Epithelial cell of esophagus (primary cell): ENCODE measurements around the gene CDCA7.
"Not testable (repeated sequence)": the region's sequence is repeated elsewhere in the genome, so short reads cannot be mapped to it uniquely, and the experiment has no call there.

ENCODE experiments used
- DNase-seq: peaks from one replicate; pipeline ENCODE4 v3.0.0; 2010; ENCODE audit warnings: low read depth
- H3K4me3 ChIP-seq: 2 replicates; pipeline ENCODE4 v1.5.1; 2011; ENCODE audit warnings: mild to moderate bottlenecking, low read length, control low read depth
- TF ChIP-seq, protein P1 (sequence below): IDR thresholded peaks from 2 replicates; pipeline ENCODE4 v1.5.1; 2011; ENCODE audit warnings: low read depth, mild to moderate bottlenecking, low read length, control low read depth, inconsistent platforms; ENCODE audit not compliant: insufficient read depth; ENCODE audit errors: missing control alignments

The CDCA7 gene

DNA sequence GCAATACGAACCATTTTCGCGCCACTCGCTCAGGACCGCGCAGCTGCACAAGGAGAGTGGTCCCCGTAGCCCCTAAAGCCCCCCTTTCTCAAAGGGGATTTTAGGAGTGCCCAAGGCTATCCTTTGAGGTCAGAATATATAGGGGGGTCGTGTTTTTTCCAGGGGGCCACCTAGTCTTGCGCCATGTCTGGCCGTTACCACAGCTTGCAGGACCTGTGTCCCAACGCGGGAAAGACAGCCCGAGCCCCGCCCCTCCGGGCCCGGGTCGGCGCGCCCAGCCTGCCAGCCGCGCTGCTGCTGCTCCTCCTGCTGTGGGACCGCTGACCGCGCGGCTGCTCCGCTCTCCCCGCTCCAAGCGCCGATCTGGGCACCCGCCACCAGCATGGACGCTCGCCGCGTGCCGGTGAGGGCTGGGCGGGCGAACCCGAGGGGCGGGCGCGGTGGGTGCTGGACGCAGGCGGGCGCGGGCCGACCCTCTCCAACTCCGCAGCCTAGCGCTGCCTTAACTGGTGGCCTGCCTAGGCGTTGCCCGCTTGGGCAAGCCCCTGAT, at the start of gene CDCA7:
Gene CDCA7 (plus strand): TSS at position 291 of the 550 bp plus-strand sequence. CDS start 92 bp downstream, at position 383.
- peak within 1 kb of the TSS; percentile 75 for H3K4me3 ChIP-seq
- peak; percentile 77 for DNase-seq
- TF ChIP-seq, protein P1, sequence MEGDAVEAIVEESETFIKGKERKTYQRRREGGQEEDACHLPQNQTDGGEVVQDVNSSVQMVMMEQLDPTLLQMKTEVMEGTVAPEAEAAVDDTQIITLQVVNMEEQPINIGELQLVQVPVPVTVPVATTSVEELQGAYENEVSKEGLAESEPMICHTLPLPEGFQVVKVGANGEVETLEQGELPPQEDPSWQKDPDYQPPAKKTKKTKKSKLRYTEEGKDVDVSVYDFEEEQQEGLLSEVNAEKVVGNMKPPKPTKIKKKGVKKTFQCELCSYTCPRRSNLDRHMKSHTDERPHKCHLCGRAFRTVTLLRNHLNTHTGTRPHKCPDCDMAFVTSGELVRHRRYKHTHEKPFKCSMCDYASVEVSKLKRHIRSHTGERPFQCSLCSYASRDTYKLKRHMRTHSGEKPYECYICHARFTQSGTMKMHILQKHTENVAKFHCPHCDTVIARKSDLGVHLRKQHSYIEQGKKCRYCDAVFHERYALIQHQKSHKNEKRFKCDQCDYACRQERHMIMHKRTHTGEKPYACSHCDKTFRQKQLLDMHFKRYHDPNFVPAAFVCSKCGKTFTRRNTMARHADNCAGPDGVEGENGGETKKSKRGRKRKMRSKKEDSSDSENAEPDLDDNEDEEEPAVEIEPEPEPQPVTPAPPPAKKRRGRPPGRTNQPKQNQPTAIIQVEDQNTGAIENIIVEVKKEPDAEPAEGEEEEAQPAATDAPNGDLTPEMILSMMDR = no peak

DNA sequence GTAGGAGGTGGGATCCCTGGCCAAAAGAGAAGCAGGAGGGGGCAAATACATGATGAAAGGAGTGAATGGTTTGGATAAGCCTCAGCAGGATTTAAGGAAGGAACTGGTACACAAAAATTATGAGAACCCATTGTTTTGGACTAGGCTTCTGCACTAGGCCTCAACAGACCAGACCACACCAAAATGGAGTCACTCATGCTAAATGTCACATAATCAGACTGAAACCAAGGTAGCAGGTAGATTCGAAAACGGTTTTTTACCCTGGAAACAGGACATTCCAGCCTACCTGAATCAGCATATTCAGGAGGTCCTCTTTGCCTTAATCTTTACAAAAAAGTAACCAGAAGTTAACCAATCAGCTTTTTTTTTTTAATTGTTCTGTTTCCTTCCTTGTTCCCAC, 49.4 kb upstream of the CDCA7 start:
- no peak for DNase-seq
- TF ChIP-seq, protein P1 = no peak

DNA sequence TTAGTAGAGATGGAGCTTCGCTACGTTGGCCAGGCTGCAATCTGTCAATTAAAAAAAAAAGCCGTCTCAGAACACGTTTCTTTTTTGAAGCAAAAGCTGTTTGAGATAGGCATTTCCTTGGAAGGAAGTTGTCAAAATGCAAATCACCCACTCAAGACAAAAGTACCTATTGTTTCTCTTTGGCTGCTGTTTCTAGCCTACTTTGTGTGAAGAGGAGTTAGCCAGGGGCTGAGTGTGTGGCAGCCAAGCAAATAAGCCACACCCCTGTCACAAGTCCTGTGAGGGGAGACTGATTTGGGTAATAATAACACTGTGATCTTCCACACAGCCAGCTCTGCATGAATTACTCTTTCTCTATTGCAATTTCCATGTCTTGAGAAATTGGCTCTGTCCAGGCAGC, 47.4 kb upstream of the CDCA7 start:
- no peak overlapping the region for H3K4me3 ChIP-seq
- DNase-seq = no peak
- TF ChIP-seq, protein P1 = no peak

More for the DNA sequence above, 49.4 kb upstream of the CDCA7 start:
- no peak overlapping the region for H3K4me3 ChIP-seq

DNA sequence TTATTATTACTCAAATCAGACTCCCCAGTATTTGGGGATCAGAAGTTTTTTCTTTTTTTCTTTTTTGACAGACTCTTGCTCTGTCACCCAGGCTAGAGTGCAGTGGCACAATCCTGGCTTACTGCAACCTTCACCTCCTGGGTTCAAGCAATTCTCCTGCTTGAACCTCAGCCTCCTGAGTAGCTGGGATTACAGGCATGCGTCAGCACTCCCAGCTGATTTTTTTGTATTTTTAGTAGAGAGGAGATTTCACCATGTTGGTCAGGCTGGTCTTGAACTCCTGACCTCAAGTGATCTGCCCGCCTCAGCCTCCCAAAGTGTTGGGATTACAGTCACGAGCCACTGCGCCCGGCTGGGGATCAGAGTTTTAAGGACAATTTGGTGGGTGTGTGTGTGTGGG, 45.3 kb upstream of the CDCA7 start:
- H3K4me3 ChIP-seq, DNase-seq: not testable (repeated sequence)

DNA sequence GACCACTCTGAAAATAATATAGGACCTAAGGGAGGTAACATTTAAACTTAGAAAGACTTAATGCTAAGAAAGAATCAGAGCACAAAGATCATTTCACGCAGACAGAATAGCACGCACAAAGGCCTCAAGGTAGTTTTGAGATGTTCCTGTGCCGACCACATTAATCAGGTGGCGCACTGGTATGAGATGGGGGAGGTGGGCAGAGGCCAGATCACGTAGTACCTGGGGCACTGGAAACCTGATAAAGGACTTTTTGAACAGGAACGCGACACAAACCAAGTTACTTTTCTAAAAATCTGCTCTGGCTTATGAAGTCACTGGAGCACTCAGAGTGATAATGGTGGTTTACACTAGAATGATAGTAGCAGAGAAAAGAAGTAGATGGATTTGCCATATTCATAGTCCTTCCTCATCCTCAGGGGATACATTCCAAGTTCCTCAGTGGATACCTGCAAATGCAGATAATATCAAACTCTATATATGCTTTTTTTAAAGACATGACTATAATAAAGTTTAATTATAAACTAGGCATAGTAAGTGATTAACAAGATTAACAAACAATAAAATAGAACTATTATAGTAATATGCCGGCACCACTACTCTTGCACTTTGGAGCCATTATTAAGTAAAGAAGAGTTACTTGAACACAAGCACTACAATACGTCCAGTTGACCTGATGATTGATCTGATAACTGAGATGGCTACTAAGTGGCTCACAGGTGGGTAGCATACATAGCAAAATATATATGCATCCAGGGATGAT, 42.6 kb upstream of the CDCA7 start:
- DNase-seq = no peak
- no peak overlapping the region for H3K4me3 ChIP-seq
- TF ChIP-seq, protein P1 = no peak

DNA sequence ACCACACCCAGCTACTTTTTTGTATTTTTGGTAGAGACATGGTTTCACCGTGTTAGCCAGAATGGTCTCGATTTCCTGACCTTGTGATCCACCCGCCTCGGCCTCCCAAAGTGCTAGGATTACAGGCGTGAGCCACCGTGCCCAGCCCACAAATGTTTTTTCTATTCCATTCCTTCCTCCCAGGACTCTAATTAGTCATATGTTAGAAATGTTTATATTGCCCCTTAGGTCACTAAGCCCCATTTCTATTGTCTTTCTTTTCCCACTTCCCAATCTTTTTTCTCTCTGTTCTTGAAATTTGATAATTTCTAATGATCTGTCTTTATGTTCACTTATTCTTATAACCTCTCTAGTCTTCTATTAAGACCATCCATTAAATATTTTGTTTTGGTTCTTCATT, 31.3 kb upstream of the CDCA7 start:
- DNase-seq = no peak
- no peak overlapping the region for H3K4me3 ChIP-seq
- TF ChIP-seq, protein P1 = no peak

DNA sequence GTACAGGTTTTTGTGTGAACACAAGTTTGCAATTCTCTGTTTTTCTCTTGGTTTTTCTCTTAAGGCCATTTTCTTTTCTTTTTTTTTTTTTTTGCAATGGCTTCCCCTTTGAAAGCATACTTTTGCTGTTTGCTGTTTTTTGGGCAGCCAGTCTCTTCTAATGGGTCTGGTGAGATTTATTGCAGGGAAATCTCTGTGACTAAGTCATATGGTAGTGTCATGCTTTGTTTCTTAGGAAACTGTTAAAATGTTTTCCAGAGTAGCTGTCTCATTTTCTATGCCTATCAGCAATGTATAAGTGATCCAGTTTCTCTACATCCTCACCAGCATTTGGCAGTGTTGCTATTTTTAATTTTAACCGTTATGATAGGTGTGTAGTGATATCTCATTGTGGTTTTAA, 27.9 kb upstream of the CDCA7 start:
- TF ChIP-seq, protein P1 = no peak
- no peak for DNase-seq

More for the DNA sequence above, 27.9 kb upstream of the CDCA7 start:
- no peak overlapping the region for H3K4me3 ChIP-seq
